Measurements from ENCODE around the gene PPFIBP2.

GRCh38 chr11:7516475-7516874 is 2.7 kb downstream of the PPFIBP2 start:
- TF ChIP-seq CTCF (IDR thresholded peaks at IDR 0.05) (no peak), POLR2A (IDR thresholded peaks at IDR 0.05) (no peak)

Measured in adrenal gland (tissue), 5 donors.